ENCODE measurements around the gene ZNF141.
A peak's percentile ranks its signal among the peaks of the same experiment; 100 is the strongest.
"Not testable (repeated sequence)": the region's sequence is repeated elsewhere in the genome, so short reads cannot be mapped to it uniquely, and the experiment has no call there.

The ZNF141 gene

DNA sequence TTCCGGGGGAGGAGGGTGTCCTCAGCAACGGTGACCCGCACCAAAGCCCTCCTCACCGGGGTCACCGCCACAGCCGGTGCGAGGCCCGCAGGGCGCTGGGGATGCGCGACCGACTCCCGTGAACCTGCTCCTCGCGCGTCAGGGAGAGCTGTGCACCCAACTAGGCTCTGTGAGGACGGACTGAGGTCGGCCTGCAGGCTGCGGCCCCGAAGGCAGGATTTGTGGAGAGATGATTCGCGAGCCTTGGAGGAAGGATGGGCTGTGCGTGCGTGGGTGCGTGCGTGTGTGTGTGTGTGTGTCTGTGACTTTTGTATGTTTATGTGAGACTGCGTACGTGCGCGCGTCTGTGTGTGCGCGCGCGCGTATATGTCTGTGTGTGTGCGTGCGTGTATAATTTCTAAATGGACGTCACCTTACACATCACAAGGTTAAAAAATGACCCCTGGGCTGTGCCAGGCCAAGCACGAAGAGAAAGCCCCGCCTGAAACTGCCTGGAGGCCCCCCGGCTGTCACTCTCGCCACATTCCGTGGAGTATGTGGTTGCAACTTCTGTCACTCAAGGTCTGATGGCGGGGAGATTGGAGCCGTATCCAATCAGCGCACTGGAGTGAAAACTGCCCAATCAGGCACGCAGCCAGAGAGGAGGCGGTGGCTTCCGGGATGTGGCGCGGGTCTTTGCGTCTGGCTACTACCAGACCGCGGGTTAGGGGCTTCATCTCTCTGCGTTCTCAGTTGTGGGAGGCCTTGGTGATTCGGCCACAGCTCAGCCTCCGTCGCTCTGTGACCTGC, at the start of gene ZNF141:
Gene ZNF141 (plus strand): TSS at position 672 of the 789 bp plus-strand sequence. CDS start 170 bp downstream, outside the sequence.
- peak; percentile 94 for DNase-seq (ENCODE audit: low spot score)

DNA sequence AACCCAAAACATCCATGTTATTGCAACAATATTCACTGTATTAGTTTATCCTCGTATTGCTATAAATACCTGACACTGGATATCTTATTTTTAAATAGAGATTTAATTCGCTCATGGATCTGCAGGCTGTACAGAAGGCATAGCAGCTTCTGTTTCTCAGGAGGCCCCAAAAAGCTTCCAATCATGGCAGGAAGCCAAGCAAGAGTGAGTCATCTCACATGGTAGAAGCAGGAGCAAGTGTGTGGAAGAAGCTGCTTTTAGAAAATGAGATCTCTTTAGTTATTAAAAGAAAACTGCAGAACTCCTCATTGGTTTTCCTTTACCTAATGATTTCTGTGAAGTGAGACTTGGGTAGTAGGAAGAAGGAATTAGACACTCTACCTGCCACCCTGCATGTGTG, 48.7 kb upstream of the ZNF141 start:
- no peak for DNase-seq (ENCODE audit: low spot score)

DNA sequence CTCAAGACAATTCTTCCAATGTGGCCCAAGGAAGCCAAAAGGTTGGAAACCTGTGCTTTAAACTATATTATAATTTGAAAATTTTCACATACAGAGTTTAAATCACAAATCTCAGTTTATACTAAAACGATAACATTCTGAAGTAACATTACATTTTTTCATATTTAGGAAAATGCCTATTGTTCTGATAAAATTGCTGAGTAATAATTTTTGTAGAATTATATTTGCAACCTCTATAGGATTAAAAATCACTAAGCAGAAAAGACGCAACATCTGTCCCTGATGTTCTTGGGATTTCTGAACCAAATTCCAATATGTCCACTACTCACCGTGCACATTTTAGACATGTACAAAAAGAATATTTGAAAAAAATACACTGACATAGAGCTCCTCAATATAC, 42.9 kb upstream of the ZNF141 start:
- DNase-seq (ENCODE audit: low spot score) = no peak

DNA sequence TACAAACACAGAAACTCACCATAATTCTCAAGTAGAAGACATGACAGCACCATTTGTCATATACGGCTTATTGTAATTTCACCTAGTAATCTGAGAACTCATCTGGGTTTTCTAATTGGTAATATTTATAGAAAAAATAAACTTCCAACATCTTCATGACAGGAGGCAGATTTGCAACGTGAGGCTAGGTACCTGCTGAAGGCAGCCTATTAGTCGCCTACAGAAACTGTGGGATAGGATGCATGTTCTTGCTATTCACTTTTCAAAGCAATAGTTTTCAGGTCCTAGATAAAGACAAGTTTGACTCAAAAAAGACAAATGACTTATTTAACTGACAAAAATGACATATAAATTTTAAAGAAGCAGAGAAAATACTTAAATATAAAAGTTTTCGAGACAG, 35.2 kb upstream of the ZNF141 start:
- DNase-seq (ENCODE audit: low spot score) = no peak

DNA sequence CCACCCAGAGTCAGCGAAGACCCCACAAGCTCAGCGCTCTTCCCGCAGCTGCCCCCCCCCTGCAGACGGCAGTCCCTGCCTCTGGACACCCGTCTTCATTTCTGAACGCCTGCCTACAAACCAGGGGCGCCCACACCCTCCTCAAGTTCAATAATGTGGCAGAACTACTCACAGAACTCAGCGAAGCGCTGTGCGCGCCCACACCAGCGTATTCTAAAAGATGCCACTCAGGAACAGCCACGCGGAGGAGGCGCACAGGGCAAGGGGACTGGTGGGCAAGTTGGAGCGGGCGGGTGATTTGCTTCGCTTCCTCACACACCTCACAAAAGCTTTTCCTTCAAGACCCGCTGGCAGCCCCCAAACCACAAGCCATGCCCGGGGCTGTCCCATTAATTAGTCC, 33.1 kb upstream of the ZNF141 start:
- DNase-seq (ENCODE audit: low spot score) = not testable (repeated sequence)

DNA sequence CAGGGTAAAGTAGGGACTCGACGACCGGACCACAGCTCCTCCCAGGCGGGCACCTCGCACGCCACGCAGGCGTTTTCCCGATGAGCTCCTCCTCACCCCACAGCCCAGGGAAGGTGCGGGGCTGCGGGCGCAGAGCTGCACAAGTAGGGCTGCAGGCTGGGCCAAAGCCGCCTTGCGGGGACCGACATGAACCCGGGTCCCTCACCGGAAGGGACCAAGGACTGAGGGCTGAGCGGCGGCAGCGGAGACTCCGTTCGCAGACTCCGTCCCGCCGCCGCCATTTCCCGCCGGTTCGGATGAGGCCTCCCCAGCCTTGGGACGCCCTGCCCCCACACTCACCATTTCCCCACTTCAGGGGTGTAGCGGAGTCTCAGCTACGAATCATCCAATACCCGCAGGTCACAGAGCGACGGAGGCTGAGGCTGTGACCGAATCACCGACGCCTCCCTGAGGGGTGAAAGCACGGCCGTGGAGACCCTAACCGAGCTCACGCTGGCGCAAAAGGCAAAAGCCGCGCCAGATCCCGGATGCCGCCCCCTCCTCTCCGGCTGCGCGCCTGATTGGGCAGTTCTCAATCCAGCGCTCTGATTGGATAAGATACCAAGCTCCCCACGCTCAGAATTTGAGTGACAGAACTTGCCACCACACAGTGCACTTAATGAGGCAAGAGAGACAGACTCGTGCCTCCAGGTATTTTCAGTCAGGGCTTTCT, 32.5 kb upstream of the ZNF141 start, which contains the start of gene ZNF732:
Gene ZNF732 (minus strand): TSS at position 506 of the 712 bp plus-strand sequence. CDS start 164 bp downstream, at position 342.
- DNase-seq (ENCODE audit: low spot score) = no peak

DNA sequence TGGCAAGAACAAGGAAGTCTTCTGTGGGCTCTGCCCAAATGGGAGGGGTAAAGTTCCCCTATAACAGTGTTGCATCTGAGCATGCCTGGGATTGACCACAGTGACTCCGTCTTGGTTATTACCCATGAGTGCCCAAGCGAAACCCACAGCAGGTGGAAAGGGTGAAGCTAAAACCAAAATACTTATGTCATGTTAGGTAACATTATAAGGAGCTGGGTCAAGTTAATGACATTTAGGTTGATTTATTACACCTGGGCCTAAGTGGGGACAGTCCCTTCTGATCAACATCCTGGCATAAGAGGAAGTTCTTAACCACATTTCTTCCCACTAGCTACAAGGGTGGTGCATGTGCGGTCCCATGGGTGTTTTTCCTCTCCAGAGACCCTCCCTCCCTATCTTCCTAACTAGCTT, 31.1 kb upstream of the ZNF141 start:
- no peak for DNase-seq (ENCODE audit: low spot score)

DNA sequence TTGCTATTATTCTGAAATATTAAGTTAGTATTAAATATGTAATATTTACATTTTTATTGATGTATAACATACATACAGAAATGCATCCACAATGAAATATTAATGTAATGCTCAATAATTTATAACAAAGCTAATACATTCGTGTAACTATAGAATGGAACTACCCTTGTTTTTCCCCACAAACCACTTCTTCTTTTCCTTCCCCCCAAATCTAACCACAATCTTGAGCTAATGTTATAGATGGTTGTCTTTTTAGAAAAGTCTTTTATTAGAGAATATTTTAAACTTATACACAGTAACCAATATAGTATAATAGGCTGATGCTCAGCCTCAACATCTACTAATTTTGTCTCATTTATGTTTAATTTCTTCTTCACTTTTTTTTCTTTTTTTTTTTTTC, 27.8 kb upstream of the ZNF141 start:
- DNase-seq (ENCODE audit: low spot score) = no peak

DNA sequence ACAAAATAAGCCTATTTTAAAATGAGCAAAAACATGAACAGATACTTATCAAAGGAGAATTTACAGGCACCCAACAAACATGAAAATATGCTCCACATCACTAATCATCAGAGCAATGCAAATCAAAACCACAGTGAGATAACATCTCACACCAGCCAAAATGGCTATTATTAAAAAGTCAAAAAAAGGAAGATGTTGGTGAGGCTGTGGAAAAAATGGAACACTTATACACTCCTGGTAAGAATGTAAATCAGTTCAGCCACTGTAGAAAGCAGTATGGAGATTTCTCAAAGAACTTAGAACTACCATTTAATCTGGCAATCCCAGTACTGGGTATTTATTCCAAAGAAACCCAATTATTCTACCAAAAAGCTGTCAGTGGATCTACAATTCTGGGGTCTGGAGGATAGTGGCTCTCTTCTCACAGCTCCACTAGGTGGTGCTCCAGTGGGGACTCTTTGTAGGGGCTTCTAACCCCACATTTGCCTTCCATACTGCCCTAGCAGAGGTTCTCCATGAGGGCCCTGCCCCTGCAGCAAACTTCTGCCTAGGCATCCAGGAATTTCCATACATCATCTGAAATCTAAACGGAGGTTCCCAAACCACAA, 23.2 kb upstream of the ZNF141 start:
- DNase-seq (ENCODE audit: low spot score) = no peak

DNA sequence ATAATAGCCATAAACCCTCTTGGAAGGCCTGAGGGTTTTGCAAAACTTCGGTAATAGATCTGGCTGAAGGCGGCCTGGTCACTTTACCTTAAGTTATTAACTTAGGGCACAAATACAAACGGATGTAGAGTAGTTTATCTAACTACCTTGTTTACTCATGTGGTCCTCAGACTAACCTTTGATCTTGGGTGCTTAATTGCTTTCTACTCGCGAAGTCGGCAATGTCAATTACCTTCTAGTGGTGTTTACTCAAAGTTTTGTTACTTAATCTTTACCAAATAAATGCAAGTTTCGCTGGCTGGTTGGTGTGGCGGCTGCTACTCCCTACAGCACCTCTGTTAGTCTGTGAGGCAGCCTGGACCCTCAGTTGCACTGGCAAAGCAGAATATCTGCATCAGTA, 8.9 kb upstream of the ZNF141 start:
- DNase-seq (ENCODE audit: low spot score) = no peak

DNA sequence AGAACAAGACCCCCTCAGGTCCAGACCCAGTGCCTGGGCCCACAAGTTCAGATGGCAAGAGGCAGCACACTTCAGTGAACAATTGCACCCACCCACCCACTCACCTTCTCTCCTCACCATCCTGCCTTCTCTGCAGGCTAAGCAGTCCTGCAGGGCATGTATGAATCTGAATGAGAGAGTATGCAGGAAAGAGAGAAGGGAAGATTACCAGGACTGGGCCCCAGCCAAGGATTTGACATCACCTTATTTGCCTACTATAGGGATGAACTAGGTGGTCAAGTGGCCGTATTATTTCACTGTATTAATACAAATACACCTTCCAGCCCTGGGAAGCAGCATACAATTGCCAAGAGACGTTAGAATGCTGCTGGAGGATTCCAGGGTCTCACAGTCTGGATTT, 2.1 kb upstream of the ZNF141 start:
- no peak for DNase-seq (ENCODE audit: low spot score)

DNA sequence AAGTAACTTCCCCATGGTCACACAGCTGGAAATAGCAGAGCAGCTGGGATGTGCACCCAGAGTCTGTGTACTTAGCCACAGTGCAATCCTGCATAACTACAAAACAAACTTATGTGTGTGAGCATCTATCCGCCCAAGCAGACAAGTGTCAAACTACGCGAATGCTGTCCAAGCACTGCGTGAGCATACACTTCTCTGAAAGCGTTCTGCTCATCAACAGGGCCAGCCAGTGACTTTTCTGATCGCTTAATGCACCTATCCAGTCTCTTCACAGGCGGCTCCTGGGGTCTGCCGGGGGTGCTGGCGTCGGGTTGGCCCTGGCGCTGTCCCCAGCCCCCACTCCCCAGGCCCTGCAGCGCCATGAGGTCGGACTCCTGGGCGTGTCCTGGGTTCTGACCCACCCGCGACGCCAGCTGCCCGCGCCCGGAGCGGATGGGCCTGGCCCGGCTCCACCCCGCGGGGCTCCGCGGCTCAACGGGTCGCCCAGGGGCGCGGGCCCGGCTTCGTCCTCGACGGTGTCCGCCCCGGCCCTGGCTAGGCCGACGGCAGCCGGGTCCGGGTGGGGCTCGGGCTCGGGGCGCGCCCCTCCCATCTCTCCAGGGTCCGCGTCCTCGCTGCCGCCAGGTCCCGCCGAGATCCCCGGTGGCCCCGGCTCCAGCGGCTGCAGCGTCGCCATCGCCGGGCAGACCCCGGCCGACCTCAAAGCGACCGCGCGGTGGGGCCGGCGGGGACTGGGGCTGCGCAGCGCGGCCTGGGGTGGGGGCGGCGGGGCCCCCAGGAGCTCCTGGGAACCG, 1.3 kb upstream of the ZNF141 start:
- no peak for DNase-seq (ENCODE audit: low spot score)

DNA sequence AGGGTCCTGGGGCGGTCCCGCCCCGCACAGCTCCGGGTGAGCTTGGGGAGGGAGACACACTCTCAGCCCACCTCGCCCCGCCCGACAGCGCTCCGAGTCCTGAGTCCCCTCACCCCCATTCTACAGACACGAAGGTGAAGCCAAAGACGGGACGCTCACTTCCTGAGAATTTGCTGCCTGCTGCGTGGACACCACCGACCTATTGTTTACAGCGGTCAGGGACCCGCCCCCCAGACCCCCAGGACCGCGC, 796 bp upstream of the ZNF141 start:
- DNase-seq (ENCODE audit: low spot score) = peak; percentile 20

DNA sequence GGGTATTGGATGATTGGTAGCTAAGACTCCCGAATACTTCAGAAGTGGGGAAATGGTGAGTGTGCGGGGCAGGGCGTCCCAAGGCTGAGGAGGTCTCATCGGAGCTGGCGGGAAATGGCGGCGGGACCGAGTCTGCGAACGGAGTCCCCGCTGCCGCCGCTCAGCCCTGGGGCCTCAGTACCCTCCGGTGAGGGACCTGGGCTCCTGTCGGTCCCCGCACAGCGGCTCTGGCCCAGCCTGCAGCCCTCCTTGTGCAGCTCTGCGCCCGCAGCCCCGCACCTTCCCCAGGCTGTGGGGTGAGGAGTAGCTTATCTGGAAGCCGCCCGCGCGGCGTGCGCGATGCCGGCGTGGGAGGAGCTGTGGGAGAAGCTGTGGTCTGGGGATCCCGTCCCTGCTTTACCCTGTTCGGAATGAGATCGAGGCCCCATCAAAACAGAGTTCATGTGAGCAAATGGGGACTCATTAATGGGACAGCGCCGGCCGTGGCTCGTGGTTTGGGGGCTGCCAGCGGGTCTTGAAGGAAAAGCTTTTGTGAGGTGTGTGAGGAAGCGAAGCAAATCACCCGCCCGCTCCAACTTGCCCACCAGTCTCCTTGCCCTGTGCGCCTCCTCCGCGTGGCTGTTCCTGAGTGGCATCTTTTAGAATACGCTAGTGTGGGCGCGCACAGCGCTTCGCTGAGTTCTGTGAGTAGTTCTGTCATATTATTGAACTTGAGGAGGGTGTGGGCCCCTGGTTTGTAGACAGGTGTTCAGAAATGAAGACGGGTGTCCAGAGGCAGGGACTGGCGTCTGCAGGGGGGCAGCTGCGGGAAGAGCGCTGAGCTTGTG, 531 bp downstream of the ZNF141 start:
- DNase-seq (ENCODE audit: low spot score) = no peak

DNA sequence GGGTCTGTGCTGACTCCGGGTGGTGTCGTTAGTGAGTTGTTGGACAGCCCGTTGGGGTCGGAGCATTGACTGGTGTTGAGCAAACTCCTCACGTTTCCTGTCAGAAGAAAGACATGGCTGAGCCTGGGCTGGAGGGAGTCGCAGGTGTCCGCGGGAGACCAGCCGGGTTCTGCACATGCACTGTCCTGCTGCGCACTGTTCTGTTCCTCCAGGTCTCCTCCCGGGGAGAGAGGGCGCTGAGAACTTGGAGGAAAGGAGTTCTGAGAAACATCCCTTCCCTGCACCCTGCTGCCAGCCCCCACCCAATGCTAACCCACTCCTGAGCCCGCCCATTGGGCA, 1.1 kb downstream of the ZNF141 start:
- no peak for DNase-seq (ENCODE audit: low spot score)

DNA sequence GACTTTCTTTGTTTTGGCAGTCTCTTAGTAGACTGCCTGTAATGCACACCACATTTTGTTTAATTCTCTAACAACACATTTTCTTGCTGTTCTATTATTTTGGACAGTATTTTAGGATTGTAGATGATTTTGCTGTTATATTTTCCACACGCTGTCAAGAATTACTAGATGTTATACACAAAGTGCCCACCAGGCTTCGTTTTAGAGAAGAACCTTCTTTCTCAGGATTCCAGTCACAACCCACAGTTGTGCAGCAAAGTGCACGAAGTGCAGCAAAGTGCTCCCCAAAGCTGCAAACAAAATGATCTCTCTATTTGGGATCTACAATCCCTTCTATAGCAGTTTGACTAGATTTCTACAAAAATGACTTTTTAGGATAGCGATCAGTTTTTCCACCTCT, 2.4 kb downstream of the ZNF141 start:
- no peak for DNase-seq (ENCODE audit: low spot score)

DNA sequence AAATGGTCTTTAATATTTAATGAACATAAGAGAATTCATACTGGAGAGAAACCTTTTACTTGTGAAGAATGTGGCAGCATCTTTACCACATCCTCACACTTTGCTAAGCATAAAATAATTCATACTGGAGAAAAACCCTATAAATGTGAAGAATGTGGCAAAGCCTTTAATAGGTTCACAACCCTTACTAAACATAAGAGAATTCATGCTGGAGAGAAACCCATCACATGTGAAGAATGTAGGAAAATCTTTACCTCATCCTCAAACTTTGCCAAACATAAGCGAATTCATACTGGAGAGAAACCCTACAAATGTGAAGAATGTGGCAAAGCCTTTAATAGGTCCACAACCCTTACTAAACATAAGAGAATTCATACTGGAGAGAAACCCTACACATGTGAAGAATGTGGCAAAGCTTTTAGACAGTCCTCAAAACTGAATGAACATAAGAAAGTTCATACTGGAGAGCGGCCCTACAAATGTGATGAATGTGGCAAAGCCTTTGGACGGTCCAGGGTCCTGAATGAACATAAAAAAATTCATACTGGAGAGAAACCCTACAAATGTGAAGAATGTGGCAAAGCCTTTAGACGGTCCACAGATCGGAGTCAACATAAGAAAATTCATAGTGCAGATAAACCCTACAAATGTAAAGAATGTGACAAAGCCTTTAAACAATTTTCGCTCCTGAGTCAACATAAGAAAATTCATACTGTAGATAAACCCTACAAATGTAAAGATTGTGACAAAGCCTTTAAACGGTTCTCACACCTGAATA, 35.6 kb downstream of the ZNF141 start:
- DNase-seq (ENCODE audit: low spot score) = no peak

DNA sequence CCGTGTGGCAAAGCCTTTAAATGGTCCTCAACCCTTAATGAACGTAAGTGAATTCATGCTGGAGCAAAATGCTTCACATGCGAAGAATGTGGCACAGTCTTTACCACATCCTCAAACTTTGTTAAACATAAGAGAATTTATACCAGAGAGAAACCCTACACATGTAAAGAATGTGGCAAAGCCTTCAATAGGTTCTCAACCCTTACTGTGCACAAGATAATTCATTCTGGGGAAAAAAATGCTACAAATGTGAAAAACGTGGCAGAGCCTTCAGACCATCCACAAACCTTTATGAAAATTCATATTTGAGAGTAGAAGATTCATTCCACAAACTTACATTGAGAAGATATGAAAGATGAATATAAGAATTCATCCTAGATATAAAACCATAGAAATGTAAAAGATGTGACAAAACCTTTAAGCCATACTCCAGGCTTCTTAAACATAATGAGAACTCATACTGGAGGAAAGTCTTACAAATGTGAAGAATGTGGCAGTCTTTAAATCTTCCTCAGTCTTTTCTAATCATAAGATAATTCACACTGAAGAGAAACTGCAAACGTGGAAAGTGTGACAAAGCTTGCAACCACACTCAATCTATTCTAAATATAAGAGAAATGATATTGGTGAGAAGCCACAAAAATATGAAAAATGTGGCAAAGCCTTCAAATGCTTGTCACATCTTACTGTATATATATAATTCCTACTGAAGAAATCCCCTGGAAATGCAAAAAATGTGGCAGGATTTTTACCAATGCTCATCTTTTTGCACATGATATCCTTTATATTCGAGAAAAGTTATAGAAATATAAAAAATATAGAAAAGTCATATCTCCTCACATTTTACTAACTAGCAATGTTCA, 36.9 kb downstream of the ZNF141 start:
- DNase-seq (ENCODE audit: low spot score) = no peak

DNA sequence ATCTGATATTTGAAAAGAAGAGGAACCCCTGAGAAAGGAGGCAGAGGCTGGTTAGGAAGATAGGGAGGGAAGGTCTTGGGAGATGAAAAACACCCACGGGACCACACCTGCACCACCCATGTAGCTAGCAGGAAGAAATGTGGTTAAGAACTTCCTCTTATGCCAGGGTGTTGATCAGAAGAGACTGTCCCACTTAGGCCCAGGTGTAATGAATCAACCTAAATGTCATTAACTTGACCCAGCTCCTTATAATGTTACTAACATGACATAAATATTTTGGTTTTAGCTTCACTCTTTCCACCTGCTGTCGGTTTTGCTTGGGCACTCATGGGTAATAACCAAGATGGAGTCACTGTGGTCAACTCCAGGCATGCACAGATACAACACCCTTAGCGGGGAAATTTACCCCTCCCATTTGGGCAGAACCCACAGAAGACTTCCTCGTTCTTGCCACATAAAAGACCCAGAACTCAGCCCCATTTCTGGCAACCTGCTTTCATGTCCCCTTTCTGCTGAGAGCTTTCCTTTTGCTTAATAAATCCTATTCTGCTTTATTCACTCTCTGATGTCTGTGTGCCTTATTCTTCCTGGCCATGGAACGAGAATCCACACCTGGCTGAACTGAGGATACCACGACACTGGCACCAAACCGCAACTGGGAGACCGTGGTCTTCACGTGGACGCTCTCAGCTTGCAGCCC, 46.8 kb downstream of the ZNF141 start:
- no peak for DNase-seq (ENCODE audit: low spot score)

Data from CD4-positive, alpha-beta T cell treated with Interleukin-2 at 100 ng/mL for 4 hours (primary cell).